SKM-1 (cell line): ENCODE data around the gene YBX1.
A peak's percentile ranks its signal among the peaks of the same experiment; 100 is the strongest.
"Not testable (repeated sequence)": the region's sequence is repeated elsewhere in the genome, so short reads cannot be mapped to it uniquely, and the experiment has no call there.

ENCODE experiments used
- DNase-seq: peaks from one replicate; lab custom pipeline; 2025; ENCODE audit not compliant: unreplicated experiment; lab: John Stamatoyannopoulos, UW

YBX1 gene

DNA sequence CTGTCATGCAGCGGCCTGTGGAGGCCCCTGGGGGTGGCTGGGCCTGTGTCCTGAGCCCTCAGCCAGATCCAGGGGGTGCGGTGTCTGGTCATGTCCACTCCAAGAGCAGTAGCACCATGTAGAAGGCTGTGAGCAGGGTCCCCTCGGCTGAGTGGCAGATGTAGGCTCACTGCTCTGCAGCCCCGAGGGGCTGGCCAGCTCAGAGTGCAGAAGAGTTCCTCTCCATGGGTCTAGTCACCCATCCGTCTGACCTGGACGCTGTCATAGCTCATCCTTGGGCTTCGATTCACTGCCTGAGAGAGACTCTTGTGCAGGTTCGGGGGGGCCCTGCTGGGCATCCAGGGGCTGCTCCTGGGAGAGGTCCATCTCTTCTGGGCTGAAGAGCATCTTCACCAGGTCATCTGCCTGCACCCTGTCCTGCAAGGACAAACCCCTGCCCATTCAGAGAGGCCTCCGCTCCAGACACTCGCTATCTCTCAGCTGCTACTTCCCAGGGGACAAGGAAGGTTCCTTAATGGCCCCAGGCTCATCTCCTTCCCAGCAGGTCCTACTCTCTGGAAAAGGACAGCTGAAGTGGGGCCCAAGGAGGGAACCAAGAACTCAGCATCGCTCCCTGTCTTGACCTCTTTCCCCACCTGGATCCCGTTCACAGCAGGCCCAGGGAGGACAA, 64.4 kb downstream of the YBX1 start:
- no peak for DNase-seq

DNA sequence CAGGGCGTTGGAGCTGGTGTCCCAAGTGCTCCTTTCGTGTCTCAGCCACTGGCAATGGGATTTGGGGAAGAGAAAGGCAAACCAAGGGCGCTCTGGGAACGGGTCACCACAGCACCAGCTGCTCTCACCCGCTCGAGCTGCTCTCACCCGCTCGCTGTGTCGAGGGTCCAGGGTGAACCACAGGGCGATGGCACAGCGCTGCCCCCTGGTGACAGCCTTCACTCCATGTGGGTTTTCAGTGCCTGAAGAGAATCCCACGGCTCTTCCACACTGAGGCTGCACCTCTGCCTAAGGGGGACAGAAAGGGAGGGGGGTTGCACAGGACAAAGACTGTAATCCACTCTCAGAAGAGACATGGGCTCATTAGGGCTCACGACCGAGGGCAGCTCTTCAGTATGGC, 64.9 kb downstream of the YBX1 start:
- no peak for DNase-seq

DNA sequence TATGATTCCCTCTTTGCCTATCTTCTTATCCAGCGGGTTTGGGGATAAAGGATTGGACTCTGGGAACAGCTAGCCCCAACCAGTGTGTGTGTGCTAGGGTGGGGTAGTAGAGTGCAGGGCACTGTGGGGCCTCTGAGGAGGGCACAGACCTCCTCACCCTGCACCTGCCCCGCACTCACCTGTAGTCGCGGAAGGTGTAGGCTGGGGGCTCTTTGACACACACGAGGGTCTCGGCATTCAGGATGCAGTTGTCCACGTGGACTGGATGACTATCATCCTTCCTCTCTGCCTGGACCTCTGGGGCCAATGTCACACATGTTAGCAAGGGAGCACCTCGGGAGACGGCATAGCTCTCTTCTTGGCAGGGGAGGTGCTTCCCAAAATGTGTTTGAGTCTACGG, 65.8 kb downstream of the YBX1 start:
- no peak for DNase-seq

DNA sequence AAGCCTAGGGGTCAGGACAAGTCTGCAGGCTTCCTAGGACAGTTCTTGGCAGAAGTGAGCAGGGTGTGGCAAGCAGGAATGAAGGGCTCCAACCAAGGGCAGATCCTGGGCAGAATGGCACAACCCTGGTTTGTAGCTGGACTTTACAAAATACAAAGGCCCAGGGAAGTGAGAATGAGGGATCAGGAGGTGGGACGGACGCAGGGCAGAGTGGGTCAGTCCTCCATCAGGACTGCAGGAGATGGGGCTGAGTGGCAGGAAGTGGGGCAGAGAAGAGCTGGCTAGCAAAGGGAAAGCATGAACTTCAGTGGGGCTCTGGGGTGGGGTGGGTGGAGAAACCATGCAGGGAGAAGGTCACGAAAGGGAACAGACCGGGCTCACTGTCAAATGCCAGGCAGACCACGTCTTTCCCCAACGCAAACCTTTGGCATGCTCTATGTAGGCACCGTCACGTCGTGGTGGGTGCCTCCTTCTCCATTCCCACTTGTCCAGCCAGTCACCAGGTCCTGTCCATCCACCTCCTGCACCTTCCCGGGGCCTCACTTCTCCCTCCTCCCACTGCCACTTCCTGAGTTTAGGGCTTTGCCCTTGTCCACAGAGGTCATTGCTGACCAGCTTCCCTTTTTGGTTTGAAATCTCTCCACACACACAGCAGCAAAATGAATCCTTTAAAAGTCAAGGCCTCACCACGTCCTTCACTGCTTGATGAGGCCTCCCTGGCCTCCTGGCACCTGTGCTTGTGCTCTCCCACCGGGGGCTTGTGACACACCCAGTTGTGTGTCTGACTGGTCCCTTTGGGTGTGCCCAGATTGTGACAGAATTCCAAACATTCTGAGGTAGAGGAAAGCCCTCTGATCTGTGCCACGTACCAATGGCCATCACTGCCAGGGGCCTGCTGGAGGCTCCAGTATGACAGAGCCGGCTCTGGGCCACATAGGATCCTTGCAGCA, 66.5 kb downstream of the YBX1 start:
- peak; percentile 18 for DNase-seq

DNA sequence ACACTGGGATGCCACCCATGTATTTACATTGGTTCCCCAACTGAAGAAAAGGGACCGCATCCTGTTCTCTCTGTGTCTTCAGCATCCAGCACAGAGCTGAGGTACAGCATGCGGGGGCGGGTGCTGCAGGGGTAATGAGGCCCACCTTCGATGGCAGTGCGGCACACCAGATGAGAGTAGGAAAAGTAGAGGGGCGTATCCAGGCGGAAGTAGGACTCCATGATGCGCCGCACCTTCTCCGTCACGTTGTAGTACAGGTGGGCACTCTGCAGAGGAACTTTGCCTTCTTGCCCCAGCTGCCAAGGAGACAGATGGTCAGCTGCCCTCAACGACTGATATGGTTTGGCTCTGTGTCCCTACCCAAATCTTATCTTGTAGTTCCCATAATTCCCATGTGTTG, 67.8 kb downstream of the YBX1 start:
- DNase-seq: no peak

DNA sequence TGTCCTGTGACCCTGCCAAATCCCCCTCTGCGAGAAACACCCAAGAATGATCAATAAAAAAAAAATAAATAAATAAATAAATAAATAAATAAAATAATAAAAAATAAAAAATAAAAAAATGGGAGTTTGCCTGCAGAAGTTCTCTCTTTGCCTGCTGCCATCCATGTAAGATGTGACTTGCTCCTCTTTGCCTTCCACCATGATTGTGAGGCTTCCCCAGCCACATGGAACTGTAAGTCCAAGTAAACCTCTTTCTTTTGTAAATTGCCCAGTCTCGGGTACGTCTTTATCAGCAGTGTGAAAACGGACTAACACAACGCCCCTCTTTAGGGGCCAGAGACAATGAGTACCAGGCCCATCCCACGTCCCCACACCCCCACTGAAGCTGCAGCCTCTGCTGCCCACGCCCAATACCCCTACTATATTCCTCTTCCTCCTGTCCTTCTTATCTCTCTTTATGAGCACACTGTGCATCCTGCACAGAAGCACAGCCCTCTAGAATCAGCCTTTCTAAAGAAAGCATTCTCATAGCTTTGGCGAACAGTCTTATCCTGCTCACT, 69.4 kb downstream of the YBX1 start:
- DNase-seq: not testable (repeated sequence)

DNA sequence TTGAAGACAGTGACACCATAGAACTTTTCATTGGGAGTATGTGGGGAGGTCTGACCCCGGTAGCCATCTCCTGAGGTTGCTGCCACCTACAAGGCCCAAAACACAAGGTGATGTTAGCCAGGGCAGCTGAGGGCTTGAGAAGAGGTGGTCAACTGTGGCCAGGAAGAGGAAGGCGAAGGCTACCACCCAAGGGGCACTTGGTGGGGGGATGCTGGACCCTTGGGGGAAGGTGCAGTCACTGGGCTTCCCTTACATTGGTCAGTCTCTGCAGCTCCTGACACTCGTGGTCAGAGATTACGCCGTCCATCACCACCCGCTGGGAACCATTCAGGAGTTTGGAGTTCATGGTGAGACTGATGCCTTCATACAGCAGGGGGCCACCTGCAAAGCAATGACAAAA, 70.1 kb downstream of the YBX1 start:
- DNase-seq: no peak

DNA sequence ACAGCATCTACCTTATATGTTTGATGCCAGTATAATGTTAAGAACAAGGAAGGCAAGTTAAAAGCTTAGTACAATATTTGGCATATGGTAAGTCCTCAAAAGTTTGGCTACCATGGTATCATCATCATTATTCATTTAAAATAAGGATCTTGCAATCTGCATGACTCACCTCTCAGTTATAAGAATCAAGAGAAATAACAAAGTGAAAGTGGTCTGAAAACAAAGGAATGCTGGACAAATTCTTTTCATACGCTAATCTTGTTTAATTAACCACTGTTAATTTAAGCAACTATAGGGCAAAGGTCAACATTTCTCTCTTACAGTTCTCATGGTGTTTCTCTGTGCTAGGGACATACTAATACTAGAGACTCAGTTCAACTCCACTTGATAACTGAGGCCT, 70.9 kb downstream of the YBX1 start:
- no peak for DNase-seq
